Caco-2 (cell line): ENCODE results near the gene PAQR6. TPM values are rescaled to one million over a fixed set of nuclear protein-coding genes. Genes with fewer than 3 reads are reported as not detected.

ENCODE experiments used
- BruUV-seq: library from RNA; stranded (reverse); fragments of 400-500 nt; replicated peaks from 2 replicates; lab custom pipeline; 2021; lab: Mats Ljungman, UMichigan
- CTCF ChIA-PET: fragments of 300-600 bp; sonication (Branson Sonifier 250); formaldehyde crosslinking; loops from one replicate; lab custom pipeline; 2022; ENCODE audit warnings: antibody characterized with exemption; lab: Charles Lee
- POLR2A ChIA-PET: fragments of 300-600 bp; sonication (Branson Sonifier 250); formaldehyde crosslinking; loops from one replicate; lab custom pipeline; 2022; ENCODE audit warnings: antibody characterized with exemption; lab: Charles Lee
- DNase-seq, 2 experiments: peaks; one replicate each; pipeline versions ENCODE4 v3.0.0 to v3.0.0-alpha.2; 2020 to 2022
- H3K27me3 ChIP-seq: replicated peaks from 2 replicates; pipeline ENCODE4 v1.6.0; 2011; ENCODE audit warnings: low read length; ENCODE audit not compliant: control insufficient read depth, insufficient read depth
- H3K36me3 ChIP-seq: 2 replicates; pipeline ENCODE4 v1.5.1; 2011; ENCODE audit warnings: low read length; ENCODE audit not compliant: control insufficient read depth, insufficient read depth
- H3K4me1 ChIP-seq: fragments of 250-450 bp; sonication (Bioruptor Pico); 2 replicates; pipeline ENCODE4 v1.5.1; 2020; ENCODE audit warnings: mild to moderate bottlenecking
- H3K4me3 ChIP-seq: 2 replicates; pipeline ENCODE4 v1.5.1; 2011; ENCODE audit warnings: low read depth, mild to moderate bottlenecking, control low read depth, low read length
- H3K9me3 ChIP-seq: fragments of 250-450 bp; sonication (Bioruptor Pico); 2 replicates; pipeline ENCODE4 v1.5.1; 2020; ENCODE audit warnings: mild to moderate bottlenecking, moderate library complexity
- H3K27ac Mint-ChIP-seq: one replicate; pipeline ENCODE4 v1.8.0; 2022; ENCODE audit warnings: mixed read lengths; ENCODE audit not compliant: unreplicated experiment
- H3K27me3 Mint-ChIP-seq: one replicate; pipeline ENCODE4 v1.8.0; 2022; ENCODE audit warnings: mixed read lengths; ENCODE audit not compliant: insufficient read depth, unreplicated experiment
- H3K36me3 Mint-ChIP-seq: one replicate; pipeline ENCODE4 v1.8.0; 2022; ENCODE audit warnings: mild to moderate bottlenecking, mixed read lengths; ENCODE audit not compliant: insufficient read depth, unreplicated experiment
- H3K4me1 Mint-ChIP-seq: one replicate; pipeline ENCODE4 v1.8.0; 2022; ENCODE audit warnings: low read depth, mixed read lengths; ENCODE audit not compliant: unreplicated experiment
- H3K4me3 Mint-ChIP-seq: one replicate; pipeline ENCODE4 v1.8.0; 2022; ENCODE audit warnings: mild to moderate bottlenecking, moderate library complexity, mixed read lengths; ENCODE audit not compliant: unreplicated experiment
- H3K9me3 Mint-ChIP-seq: one replicate; pipeline ENCODE4 v1.8.0; 2022; ENCODE audit warnings: mixed read lengths; ENCODE audit not compliant: unreplicated experiment
- CTCF ChIP-seq, 2 experiments: fragments of 200-600 bp in 1 of 2; IDR thresholded peaks; 1 replicate in 1 of 2; 2 replicates in 1 of 2; pipeline versions ENCODE4 v1.5.1 to v1.8.0; 2011 to 2022; ENCODE audit warnings: antibody characterized with exemption in 1 of 2, control low read depth in 1 of 2, inconsistent platforms in 1 of 2, low read depth in 1 of 2, low read length in 1 of 2, mild to moderate bottlenecking in 1 of 2, moderate library complexity in 1 of 2; ENCODE audit not compliant: insufficient read depth in 1 of 2, severe bottlenecking in 1 of 2, unreplicated experiment in 1 of 2
- intact Hi-C: fragments of 100-400 bp; cut with micrococcal nuclease; formaldehyde crosslinking; loops from one replicate; pipeline ENCODE4 v1.10.0; 2022; ENCODE audit not compliant: unreplicated experiment
- total RNA-seq: library from RNA; stranded (reverse); gene quantifications from 2 replicates; pipeline ENCODE4 v1.2.3, GENCODE V29; 2022

The PAQR6 gene
- total RNA-seq, 1 experiment from 2014 or later: 4.1 TPM

- BruUV-seq: no TSS peak
- Histone ChIP-seq H3K4me1 (peaks cover 12% of the 10 kb centered on the region), H3K9me3 (no peaks in the 10 kb centered on the region), H3K4me3 (peak overlapping the region; percentile 90), H3K27me3 (no peaks in the 10 kb centered on the region), H3K36me3 (peaks cover 1% of the 10 kb centered on the region)
- intact Hi-C loops: loop anchor here (5.0 kb wide), 1 partner anchor 67 kb away; no protein-coding TSS in a partner anchor
- POLR2A ChIA-PET: interaction anchor here (1.0 to 2.4 kb wide), 2 partner anchors 11 to 20 kb away, joined by 3 to 24 read pairs; partner anchors contain the start of gene SLC25A44
- no peak for TF ChIP-seq CTCF (IDR thresholded peaks at IDR 0.05; ENCODE audit: insufficient read depth in 1 of 2, low read depth in 1 of 2, low read length in 1 of 2, severe bottlenecking in 1 of 2, unreplicated experiment in 1 of 2)
- Mint-ChIP-seq H3K4me3 (peak overlapping the region; percentile 96), H3K9me3 (no peaks in the 10 kb centered on the region), H3K36me3 (peaks cover 31% of the 10 kb centered on the region), H3K27ac (peak overlapping the region; percentile 98), H3K27me3 (no peaks in the 10 kb centered on the region), H3K4me1 (peaks cover 16% of the 10 kb centered on the region)
- DNase-seq: no peak
- CTCF ChIA-PET: interaction anchor here (0.7 to 2.5 kb wide), 2 partner anchors 11 to 53 kb away, joined by 3 to 37 read pairs; no protein-coding TSS in a partner anchor
Measured at GRCh38 chr1:156214024-156214748, 33.7 kb downstream of the PAQR6 start.

- POLR2A ChIA-PET: interaction anchor here (0.6 to 2.4 kb wide), 12 partner anchors 12 to 905 kb away, joined by 3 to 26 read pairs (median 4); partner anchors contain the start of genes FDPS, SLC25A44, SMG5 and TMEM79
- H3K27me3 Mint-ChIP-seq: no peaks in the 10 kb centered on the region
- H3K4me3 Mint-ChIP-seq: peak overlapping the region; percentile 96
- H3K36me3 ChIP-seq: peaks cover 1% of the 10 kb centered on the region
- no peaks in the 10 kb centered on the region for H3K9me3 Mint-ChIP-seq
- peak overlapping the region; percentile 98 for H3K27ac Mint-ChIP-seq
- no peaks in the 10 kb centered on the region for H3K9me3 ChIP-seq
- intact Hi-C loops: loop anchor here (2.0 to 5.0 kb wide), 3 partner anchors 21 to 66 kb away; no protein-coding TSS in a partner anchor
- TF ChIP-seq CTCF (IDR thresholded peaks at IDR 0.05; ENCODE audit: insufficient read depth in 1 of 2, low read depth in 1 of 2, low read length in 1 of 2, severe bottlenecking in 1 of 2, unreplicated experiment in 1 of 2): no peak
- DNase-seq: no peak
- CTCF ChIA-PET: interaction anchor here (0.7 to 2.5 kb wide), 8 partner anchors 11 to 85 kb away, joined by 3 to 37 read pairs (median 6); partner anchors contain the start of gene SLC25A44
- BruUV-seq: no TSS peak
- H3K4me1 ChIP-seq: peaks cover 12% of the 10 kb centered on the region
- peaks cover 36% of the 10 kb centered on the region for H3K36me3 Mint-ChIP-seq
- peaks cover 22% of the 10 kb centered on the region for H3K4me1 Mint-ChIP-seq
- H3K27me3 ChIP-seq: no peaks in the 10 kb centered on the region
- peak overlapping the region; percentile 90 for H3K4me3 ChIP-seq
Measured at GRCh38 chr1:156213644-156213966, 34.3 kb downstream of the PAQR6 start.

- intact Hi-C loops: loop anchor here (2.0 to 5.0 kb wide), 3 partner anchors 20 to 66 kb away; no protein-coding TSS in a partner anchor
- Mint-ChIP-seq H3K9me3 (no peaks in the 10 kb centered on the region), H3K4me3 (peak within 1 kb of the TSS; percentile 96), H3K36me3 (peaks cover 42% of the 10 kb centered on the region), H3K4me1 (peaks cover 23% of the 10 kb centered on the region), H3K27ac (peak within 1 kb of the TSS; percentile 98), H3K27me3 (no peaks in the 10 kb centered on the region)
- no peaks in the 10 kb centered on the region for H3K9me3 ChIP-seq
- TF ChIP-seq CTCF (IDR thresholded peaks at IDR 0.05; ENCODE audit: insufficient read depth in 1 of 2, low read depth in 1 of 2, low read length in 1 of 2, severe bottlenecking in 1 of 2, unreplicated experiment in 1 of 2): no peak
- no peaks in the 10 kb centered on the region for H3K27me3 ChIP-seq
- POLR2A ChIA-PET: interaction anchor here (0.6 to 2.4 kb wide), 25 partner anchors 12 to 905 kb away, joined by 3 to 26 read pairs (median 3); partner anchors contain the start of genes FDPS, LAMTOR2, SLC25A44 and SMG5
- H3K36me3 ChIP-seq: peaks cover 1% of the 10 kb centered on the region
- peak within 1 kb of the TSS; percentile 90 for H3K4me3 ChIP-seq
- BruUV-seq: TSS peak; percentile 75
- peaks cover 12% of the 10 kb centered on the region for H3K4me1 ChIP-seq
- CTCF ChIA-PET: interaction anchor here (0.6 to 2.5 kb wide), 12 partner anchors 12 to 235 kb away, joined by 3 to 37 read pairs (median 4); partner anchors contain the start of genes ARHGEF2 and SLC25A44
- DNase-seq: peak; percentile 97
Measured at GRCh38 chr1:156212833-156213643, 34.8 kb downstream of the PAQR6 start, which contains the start of gene PMF1. TSS of gene PMF1 (plus strand) at chr1:156213007. CDS start at chr1:156213016, 9 bp downstream.
